GM23338 (cell line): ENCODE measurements around the gene GALNT11.

Source experiments
- CTCF ChIP-seq, 2 experiments: fragments of 200-600 bp in 1 of 2; sonication (generic) in 1 of 2; conservative IDR thresholded peaks; 2 replicates each; pipeline versions ENCODE4 v1.5.1 to v1.6.1; 2016 to 2017; ENCODE audit warnings: antibody characterized with exemption in 2 of 2, low read depth in 2 of 2, mild to moderate bottlenecking in 2 of 2, moderate library complexity in 1 of 2
- EZH2phosphoT487 ChIP-seq: fragments of 200-600 bp; sonication (generic); IDR thresholded peaks from one replicate; pipeline ENCODE4 v1.8.1; 2018; ENCODE audit warnings: antibody characterized with exemption; ENCODE audit not compliant: unreplicated experiment
- ZNF114 ChIP-seq: fragments of 250-450 bp; sonication (Bioruptor Pico); IDR thresholded peaks from 2 replicates; pipeline ENCODE4 v1.5.0; 2020; ENCODE audit warnings: mild to moderate bottlenecking, moderate library complexity

- TF ChIP-seq ZNF114 (CRISPR knock-in tag) (no peak), EZH2phosphoT487 (no peak), CTCF (conservative IDR thresholded peaks at IDR 0.05; ENCODE audit: low read depth in 2 of 2) (no peak)
These were observed 55.6 kb downstream of the GALNT11 start for GRCh38 chr7:152081088-152081487.
